GM18502 (cell line): ENCODE data around the gene MFSD1.

Source experiments
- ATAC-seq: cut with Tn5 transposase; IDR thresholded peaks from one replicate; pipeline ENCODE4 v1.9.1; 2021; ENCODE audit warnings: mild to moderate bottlenecking; ENCODE audit not compliant: unreplicated experiment, poor library complexity

The MFSD1 gene, protein sequence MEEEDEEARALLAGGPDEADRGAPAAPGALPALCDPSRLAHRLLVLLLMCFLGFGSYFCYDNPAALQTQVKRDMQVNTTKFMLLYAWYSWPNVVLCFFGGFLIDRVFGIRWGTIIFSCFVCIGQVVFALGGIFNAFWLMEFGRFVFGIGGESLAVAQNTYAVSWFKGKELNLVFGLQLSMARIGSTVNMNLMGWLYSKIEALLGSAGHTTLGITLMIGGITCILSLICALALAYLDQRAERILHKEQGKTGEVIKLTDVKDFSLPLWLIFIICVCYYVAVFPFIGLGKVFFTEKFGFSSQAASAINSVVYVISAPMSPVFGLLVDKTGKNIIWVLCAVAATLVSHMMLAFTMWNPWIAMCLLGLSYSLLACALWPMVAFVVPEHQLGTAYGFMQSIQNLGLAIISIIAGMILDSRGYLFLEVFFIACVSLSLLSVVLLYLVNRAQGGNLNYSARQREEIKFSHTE

DNA sequence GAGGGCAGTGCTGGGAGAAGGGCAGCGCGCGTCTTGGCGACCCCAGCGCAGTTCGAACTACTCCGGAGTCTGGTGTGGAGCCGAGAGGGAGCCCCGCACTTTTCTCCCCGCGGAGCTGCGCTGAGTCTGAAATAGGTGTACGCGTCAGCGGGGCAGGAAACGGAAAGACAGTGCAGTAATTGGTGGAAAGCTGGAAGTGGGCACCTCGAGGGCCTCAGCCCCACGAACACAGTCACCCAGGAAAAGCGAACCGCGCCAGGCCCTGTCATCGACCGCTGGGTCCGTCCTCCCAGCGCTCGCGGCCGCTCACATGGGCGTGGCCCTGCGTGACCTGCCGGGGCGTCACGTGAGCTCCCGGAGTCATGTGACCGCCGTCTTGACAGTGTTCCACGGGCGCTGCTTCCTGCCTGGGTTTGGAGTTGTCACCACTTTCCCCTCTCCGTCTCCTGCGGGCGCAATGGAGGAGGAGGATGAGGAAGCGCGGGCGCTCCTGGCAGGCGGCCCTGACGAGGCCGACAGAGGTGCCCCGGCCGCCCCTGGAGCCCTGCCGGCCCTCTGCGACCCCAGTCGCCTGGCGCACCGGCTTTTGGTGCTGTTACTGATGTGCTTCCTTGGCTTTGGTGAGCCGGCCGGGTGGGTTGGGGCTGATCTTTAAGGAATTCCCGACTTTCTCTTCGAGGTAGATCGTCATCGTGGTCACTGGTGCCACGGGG is at the start of gene MFSD1:
TSS of gene MFSD1 (plus strand) at position 359 of the 713 bp plus-strand sequence. CDS start at position 458, 99 bp downstream.
- peak; percentile 98 for ATAC-seq

DNA sequence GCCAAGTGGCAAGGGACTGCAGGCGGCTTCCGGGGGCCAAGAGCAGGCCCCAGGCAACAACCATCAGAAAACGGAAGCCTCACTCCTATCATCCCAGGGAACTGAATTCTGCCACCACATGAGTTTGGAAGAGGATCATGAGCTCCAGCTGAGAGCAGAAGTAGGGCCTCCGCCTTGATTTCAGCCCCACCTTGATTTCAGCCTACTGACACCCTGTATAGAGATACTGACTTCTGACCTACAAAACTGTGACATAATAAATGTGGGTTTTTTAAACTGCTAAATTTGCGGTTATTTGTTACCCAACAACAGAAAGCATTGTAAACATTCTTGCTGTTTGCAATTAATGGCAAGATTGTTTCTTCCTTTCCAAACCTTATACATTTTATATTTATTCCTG is 48.0 kb upstream of the MFSD1 start:
- ATAC-seq, result no peak

DNA sequence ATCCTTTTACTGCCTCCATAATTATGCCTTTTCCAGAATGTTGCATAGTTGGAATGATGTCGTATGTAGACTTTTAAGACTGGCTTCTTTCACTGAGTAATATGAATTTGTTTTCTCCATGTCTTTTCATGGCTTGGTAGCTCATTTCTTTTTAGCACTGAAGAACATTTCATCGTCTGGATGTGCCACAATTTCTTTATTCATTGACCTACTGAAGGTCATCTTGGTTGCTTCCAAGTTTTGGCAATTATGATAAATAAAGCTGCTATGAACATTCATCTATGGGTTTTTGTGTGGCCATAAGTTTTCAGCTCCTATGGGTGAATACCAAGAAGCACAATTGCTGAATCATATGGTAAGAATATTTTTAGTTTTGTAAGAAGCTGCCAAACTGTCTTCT is 46.4 kb upstream of the MFSD1 start:
- ATAC-seq, result no peak

DNA sequence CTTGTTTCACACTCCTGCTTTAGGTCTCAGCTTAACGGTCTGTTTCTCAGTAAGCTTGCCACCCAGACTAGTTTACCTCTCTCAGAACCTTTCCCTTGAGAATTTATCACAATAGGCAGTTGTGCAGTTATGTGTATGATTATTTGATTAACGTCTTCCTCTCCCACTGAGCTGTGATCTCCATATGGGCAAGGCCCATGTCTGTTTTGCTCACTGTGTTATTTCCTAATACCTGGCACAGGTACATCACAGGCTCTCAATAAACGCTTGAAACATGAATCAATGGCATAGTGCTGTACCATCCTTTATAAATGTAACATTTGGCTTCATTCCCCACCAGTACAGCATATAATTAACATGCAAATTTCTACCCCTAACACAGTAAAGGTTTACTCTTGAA is 40.5 kb upstream of the MFSD1 start:
- no peak for ATAC-seq

DNA sequence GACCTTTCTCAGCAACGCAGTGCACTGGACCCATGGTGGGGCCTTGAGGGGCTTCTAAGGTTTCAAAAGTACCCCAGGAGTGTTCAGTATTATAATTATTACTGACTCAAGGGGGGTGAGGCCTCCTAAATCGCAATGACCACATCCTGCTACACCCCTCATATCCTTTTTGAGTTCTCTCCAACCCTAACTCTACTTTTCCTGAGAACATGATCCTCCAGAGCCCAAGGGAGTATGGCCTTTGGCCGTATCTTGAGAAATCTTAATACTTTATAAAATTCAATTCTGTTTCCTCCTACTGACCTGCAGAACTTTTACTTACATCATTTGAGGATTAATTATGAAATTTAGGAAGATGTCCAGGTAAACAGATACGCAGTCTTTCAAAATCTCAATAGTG is 39.2 kb upstream of the MFSD1 start:
- no peak for ATAC-seq

DNA sequence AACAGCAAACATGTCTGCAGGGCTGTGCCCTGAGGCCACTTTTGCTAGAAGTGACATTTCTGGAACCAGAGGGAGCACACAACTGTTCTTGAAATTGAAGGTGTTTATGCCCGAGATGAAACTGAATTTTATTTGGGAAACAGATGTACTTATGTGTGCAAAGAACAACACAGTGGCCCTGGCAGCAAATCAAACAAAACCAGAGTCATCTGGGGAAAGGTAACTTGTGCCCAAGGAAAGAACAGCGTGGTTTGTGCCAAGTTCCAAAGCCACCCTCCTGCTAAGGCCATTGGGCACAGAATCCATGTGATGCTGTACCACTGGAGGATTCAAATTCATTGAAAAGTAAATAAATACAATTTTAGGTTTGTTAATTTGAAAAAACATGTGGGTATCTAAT is 38.4 kb upstream of the MFSD1 start:
- no peak for ATAC-seq

DNA sequence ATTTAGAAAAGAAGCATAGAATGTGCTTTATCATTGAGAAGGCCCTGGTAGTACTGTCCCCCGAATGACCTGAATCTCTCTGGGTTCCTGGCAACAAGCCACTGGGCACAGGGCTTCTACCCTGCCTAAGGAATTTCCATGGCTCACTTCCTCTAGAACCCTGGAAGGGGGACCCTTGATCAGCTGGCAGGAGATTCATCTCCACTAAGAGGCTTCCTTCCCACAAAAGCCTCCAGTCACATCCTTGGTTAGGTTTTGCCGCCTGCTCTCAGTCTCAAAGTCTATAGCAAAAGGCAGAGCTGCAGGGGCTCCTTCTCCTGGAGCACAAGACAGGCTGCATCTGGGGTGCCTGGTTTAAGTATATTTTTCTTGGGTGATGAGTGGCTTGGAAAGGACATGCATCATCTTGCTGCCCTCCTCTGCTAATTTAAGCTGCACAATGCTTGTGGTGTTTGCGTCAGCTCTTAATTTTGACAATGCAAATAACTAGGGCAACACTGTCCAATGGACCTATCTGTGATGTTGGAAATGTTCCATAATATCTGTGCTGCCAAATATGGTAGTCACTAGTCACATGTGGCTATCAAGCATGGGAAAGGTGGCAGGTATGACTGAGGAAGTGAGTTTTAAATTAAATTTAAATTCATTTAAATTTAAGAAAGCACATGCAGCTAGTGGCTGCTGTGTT is 36.2 kb upstream of the MFSD1 start:
- ATAC-seq, result no peak

DNA sequence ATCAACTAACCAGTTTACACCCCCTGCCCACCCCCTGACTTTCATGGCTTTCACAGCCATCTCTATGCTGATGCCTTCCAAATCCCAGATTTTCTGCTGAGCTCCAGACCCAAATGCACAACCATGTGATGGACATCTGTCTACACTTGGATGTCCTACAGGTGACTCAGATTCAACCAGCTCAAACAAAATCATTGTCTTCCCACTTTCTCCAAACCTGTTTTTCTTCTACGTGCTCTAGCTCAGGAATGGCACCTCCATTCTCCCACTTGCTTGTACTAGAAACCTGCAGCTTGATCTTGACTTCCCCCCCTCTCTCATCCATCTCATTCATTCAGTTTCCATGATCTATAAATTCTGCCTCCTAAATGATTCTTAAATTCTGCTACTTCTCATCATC is 35.5 kb upstream of the MFSD1 start:
- no peak for ATAC-seq

DNA sequence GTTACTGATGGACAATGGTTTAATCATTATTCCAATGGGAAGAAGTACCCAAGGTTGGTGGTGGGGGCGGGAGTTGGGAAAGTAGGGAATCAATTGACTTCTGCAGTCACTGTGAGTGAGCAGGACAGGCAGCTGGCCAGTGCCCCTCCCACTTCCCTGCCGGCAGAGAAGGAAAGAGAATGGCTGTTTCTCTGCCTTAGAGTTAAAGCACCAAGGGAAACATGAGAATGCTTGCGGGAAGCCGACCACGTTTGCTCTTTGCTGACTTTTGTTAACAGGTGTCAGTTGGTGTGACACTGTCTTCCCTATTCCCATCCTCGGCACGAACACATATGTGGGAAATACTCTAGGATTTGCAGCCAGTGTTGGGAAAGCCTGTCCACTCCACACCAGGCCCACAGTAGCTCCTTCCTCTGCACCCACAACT is 33.5 kb upstream of the MFSD1 start:
- no peak for ATAC-seq

DNA sequence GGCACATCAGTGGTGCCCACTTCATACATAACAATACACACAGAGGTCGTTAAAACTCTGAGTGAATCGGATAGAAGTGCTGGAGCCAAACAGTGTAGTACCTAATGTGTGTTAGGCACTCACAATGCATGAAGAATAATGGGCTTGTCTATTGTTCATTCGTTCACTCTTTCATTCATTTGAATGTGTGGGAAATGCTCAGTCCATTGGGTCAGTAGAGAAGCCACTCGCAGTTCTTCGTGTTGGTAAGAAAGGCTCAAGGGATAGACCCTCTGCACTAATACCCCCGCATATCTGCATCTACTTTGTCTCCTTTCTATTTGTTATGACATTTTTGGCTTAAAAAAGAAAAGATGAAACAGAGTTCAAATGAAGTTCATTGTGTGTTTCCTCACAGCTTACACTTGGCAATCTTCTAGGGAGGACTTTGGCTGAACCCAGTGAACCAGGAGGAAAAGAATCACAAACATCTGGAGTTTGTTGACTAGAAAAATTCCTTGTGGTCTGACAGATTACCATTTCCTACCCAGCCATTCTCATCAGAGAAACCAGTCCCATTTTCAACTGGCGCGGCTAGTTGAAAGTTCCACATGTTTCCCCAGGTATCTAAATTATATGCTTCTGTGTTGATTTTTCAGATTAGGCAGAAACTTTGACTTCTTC is 32.8 kb upstream of the MFSD1 start:
- no peak for ATAC-seq

DNA sequence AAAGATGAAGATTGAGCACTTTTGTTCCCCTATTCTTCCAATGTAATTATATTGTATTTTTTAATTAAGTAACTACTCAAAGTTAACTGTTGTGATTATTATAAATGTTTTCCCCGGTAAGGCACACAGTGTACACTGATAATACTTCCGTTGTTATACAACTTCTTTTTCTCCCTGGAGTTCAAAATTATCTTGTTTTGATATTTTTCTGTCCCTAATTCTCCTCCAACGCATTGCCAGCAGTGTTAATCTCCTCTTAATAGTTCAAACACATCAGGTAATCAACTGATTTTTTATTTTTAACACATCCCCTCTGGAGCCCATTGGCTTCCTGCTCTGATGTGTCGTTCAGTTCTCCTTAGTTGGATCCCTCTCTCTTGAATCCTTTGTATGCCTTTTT is 32.3 kb upstream of the MFSD1 start:
- ATAC-seq, result no peak

DNA sequence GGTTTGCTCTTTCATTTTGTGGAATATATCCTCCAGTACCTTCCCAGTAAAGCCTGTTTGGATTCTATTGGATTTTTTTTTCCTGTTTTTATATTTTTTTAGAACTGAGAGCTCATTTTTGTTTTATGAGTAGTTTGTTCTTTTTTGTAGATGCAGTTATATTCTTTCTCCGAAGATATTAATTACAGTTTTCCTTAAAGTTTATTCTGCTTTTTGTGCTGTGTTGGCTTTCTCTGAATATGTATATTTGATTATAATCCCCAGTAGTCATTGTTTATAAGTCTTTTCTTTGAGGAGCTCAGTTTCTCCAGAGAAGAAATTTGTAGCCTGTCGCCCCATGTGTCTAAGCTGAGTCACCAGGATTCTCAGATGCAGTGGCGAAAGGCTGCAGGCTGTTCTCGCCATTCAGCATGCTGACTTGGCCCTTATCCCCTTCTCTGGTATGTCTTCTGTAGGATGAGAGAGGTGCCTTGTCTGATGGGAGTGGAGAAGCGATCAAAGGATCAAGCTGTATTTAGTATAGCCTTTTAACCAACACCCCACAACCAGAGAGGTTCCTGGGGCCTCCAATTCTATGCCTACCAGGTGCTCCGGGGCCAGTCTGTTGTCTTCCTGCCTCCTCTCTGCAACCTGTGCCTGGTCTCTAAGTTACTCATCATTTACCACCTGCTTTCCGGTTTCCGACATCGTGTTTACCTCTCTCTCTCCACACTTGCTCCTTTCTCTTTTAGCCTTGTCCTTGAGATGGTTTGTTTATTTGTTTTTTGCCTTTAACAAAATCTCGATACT is 31.7 kb upstream of the MFSD1 start:
- no peak for ATAC-seq

DNA sequence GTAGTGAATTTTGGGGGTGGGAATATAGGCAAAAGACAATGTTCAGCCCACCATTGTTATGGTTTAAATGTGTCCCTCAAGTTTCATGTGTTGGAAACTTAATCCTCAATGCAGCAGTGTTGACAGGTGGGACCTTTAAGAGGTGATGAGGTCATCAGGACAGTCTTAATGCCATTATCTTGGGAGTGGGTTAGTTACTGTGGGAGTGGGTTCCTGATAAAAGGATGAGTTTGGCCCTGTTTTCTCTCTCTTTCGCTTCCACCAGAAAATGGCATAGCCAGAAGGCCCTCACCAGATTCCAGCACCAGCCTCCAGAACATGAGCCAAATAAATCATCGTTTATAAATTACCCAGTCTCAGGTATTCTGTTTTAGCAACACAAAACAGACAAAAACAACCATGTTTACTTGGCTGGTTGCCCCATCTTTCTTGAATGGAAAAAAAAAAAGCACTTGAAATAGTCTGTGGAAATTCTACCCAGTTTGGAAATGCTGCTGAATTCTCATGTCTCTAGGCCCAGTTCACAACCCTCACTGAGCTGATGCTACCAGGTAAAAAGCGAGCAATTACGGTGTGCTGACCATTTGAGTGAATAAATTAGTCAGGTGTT is 31.0 kb upstream of the MFSD1 start:
- no peak for ATAC-seq

DNA sequence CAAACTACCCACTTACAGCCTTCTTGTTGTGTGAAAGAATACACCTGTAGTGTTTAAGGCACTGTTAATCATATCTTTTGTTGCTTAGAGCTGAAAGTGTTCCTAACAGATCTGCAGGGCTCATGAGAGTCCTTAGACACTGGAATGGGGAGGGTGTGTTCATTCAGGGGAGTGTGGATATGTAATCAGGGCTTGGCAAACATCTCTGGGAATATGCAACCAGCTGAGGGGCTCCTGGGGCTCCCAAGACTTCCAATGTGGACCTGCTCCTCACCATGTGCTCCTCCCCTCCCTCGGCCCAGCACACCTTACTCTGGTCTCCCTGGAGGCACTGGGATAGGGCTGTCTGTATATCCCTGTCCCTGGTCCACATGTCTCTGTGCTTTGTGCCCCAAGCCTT is 30.3 kb upstream of the MFSD1 start:
- no peak for ATAC-seq

DNA sequence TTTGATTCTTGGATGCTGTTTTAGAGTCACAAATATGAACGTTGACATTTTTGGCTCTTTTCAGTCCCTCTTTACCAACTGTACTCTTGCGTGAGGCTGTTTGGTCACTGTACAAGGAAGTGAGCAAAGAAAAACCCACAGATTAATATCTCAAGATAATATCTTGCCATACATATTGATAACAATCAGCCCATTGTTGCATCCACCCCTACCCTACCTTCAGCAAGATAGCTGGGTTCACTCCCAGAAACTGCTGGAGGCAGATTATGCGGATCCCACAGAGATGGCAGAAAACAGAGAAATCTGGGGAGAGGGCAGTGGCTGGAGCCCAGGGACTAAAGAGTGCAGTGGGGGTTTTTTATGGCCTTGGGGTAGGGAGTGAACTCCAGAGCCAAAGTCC is 29.9 kb upstream of the MFSD1 start:
- no peak for ATAC-seq

DNA sequence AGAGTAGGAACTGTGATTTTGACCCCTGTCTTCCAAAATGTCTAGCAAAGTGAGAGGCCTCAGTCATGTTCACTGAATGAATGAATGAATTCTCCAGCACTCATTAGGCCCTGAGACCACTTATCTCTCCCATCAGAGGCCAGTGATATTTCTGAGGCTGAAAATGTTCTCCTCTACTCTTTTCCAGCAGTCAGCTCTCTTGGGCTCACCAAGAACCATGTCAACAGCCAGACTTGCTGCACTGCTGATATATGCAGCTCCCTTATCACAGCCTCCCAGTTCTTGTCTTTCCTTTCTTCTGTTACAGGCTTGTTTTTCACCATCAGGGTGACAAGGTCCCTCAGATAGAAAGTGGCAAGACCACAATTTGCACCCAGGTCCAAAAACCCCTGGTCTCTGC is 28.7 kb upstream of the MFSD1 start:
- ATAC-seq, result no peak

DNA sequence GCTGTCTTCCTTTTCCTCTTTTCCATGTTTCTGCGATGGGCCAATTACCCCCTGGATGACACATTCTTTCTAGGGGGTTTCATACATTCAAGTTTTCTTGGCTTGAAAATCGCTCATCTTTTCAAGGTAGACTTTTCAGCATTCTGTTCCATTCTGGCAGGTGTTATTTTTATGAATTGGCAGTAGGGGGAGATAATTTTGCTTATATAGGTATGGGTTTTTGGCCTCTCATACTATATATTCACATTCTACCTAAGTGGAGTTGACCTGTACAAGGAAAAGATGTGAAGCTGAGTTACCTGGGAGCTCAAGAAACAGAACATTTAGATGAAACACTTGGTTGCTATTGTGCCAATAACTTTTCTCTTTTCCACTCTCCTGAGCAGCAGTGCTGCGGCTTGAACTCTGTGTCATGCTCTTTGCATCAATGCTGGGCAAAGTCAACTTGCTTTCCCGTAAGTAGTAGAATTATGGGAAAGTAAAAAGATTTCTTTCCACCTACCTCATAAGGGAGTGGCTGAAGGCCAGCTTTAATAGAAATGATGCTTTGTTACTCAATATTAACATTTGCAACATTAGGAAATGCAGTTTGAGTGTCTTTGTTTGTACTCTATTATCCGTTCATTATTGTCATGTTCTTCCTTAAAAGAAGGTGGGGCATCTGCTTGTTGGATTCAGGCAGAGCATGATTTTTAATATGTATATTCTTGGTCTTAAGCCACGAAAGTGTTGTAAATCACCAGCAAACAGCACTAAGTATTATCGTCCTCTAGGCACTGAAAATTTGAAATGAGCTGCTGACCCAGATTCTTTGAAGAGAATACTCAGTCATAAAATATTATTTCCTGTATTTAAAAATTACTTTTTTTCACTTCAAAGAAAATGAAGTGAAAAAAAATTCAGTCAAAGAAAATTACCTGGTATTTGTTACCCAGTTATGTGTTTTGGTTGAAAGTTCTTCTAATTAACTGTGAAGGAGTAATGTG is 27.7 kb upstream of the MFSD1 start:
- ATAC-seq, result no peak

DNA sequence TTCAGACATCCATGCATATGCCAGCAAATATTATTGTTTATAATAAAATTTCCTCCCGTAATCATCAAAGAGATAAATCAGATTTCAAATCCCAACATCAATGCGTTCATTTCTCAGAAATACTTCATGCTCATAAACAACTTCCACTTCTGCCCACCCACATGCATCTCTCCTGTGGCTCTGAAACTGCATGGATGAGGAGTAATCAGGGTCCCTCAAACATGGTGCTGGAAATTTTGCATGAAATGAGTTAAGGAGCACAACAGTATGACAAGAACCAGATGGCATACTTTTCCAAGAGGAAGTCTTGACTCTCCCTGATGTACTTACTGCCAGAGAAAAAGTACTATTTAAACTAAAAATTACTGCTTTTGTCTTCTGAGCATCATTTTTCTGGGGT is 26.9 kb upstream of the MFSD1 start:
- no peak for ATAC-seq
